OCI-LY1 (cell line): ENCODE data around the gene CLEC1A.

Experiments used
- EZH2 ChIP-seq: fragments of 200-600 bp; sonication (generic), shearing (Covaris generic); IDR thresholded peaks from 2 replicates; pipeline ENCODE4 v1.8.0; 2017; ENCODE audit warnings: borderline replicate concordance, mixed run types, mild to moderate bottlenecking, antibody characterized with exemption, low read length, moderate library complexity, mixed read lengths
- TF ChIP-seq, protein P1 (sequence below): fragments of 200-600 bp; sonication (generic), shearing (Covaris generic); IDR thresholded peaks from 2 replicates; pipeline ENCODE4 v1.5.1; 2017; ENCODE audit warnings: mild to moderate bottlenecking, antibody characterized with exemption, low read length, moderate library complexity, mixed read lengths

DNA sequence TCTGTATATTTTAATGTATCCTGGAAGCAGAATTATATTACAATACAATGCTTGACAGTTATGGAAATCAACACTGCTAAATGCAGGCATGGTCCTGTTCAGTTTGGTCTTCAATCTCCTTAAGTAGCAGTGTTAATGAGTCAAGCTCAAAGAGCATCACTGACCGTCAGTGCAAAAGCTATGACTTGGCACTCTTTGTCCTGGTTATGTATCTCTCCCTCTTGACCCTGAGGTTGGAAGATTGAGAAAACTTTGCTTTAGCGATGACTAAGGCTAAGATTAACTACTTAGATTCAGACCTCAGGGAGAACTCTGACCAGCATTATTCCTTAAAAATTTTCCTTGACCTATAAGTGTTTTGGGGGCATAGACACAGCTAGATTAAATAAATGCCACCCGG lies 20.3 kb upstream of the CLEC1A start:
- TF ChIP-seq, protein P1, sequence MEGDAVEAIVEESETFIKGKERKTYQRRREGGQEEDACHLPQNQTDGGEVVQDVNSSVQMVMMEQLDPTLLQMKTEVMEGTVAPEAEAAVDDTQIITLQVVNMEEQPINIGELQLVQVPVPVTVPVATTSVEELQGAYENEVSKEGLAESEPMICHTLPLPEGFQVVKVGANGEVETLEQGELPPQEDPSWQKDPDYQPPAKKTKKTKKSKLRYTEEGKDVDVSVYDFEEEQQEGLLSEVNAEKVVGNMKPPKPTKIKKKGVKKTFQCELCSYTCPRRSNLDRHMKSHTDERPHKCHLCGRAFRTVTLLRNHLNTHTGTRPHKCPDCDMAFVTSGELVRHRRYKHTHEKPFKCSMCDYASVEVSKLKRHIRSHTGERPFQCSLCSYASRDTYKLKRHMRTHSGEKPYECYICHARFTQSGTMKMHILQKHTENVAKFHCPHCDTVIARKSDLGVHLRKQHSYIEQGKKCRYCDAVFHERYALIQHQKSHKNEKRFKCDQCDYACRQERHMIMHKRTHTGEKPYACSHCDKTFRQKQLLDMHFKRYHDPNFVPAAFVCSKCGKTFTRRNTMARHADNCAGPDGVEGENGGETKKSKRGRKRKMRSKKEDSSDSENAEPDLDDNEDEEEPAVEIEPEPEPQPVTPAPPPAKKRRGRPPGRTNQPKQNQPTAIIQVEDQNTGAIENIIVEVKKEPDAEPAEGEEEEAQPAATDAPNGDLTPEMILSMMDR: no peak
- TF ChIP-seq EZH2: no peak
